Activated CD4-positive, alpha-beta T cell treated with anti-CD3 and anti-CD28 coated beads for 4 hours (primary cell): ENCODE measurements around the gene MYL9.
A peak's percentile ranks its signal among the peaks of the same experiment; 100 is the strongest.
"Not testable (repeated sequence)": the region's sequence is repeated elsewhere in the genome, so short reads cannot be mapped to it uniquely, and the experiment has no call there.

Experiments
- DNase-seq, 2 donors: peaks; one replicate each; pipeline ENCODE4 v3.0.0-alpha.2; 2020

MYL9 gene

DNA sequence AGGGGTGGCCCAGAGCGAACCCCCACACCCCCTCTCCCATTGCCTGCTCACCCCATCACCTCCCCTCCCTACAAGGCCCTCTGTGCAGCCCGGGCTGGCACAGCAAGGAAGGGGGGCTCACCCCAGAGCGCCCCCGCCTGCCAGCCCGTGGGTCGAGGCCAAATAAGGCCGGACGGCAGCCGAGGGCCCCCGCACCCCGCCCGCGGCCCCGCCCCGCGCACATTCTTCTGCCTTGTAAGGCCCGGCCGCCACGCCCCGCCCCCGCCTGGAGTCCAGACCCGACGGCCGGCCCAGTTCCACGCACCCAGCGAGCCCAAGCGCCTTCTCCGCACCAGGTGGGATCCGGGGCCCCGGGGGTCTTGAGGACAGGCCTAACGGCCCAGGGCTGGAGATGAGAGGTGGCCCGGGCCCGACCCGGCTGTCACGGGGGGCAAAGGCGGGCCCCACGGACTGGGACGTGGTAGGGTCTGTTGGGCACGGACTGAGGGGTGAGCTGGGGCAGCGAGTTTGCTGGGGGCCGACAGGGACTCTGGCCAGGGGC is at the start of gene MYL9:
MYL9 (plus strand) TSS at position 293 of the 541 bp plus-strand sequence. CDS start 3,366 bp downstream, outside the sequence.
- DNase-seq: peak in 1 of 2 donors; percentile 7

DNA sequence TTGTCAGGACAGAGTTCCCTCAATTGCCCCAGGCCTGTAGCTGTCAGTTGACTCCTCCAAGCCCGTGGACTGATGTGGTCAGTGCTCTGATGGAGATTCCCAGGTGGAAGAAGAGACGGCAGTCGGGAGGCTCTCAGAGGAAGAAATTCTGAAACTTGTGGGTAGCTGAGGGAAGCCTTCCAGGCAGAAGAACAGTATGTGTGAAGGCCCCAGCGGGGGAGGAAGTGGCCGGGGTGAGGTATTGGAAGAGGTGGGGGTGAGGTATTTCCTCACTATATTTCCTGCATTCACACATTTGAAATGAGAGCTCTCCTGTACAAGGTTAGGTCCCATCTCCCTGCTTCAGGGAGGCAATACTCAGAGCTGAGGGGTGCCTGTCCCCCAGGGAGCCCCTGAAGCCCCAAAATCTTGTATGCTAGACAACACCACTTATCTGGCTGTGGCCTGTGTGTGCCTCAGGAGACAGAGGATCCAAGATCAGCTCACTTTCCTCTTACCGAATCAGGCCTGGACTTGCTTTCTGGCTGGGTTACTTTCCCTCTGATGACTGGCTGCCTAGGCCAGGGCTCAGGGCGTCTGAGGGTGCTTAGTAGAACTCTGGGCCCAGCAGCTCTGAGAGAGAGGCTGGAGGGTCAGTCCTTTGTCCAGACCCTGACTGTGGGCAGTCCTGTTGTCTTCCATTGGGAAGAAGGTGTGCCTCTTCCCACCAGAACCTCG is 49.3 kb upstream of the MYL9 start:
- DNase-seq: peak; percentile 49 to 60

DNA sequence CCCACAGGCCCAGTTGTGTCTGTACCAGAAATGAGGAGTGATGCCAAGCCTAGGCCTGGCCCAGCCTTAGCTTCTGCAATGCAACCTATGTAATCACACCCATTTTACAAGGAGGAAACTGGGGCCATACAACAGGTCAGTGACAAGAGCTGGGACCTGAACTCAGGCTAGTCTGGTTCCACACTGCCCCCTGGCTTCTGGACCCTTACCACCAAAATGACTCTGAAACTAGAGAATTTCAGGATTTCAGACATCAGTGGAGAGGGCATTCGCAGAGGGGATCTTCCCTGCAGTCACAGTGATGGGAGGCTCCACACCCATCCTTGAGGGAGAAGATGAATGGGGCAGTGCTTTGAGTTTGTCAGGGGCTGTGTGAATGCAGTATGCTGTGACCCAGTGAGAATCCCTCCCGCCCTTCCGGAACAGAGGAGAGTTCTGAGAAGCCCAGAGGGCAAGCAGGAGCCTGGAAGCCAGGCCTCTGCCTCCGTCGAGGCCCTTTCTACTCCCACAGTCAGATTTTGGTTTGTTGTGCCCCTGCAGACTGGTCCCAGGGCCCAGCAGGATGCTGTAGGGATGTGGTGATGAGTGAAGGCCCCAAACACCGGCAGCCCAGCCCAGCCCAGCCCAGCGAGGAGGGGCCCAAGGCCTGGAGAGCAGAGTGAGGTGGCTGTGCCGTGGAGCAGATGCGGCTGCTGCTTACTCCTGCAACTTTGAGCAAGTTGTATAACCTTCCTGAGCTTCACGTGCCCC is 48.1 kb upstream of the MYL9 start:
- DNase-seq: no peak

DNA sequence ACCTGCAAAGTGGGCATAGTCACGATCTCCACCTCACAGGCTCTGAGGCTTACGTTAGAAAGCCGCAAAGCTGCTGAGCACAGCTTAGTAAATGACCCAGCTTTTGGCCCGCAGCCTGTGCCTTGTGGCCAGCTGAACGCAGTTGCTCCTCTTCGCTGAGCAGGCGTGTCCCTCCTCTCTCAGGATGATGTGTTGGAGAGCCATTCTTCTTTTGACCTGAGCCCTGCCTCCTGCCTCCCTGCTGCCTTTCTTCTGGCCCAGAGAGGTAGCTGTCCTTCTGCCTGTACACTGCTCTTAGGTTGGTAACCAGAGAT is 47.6 kb upstream of the MYL9 start:
- DNase-seq: no peak

DNA sequence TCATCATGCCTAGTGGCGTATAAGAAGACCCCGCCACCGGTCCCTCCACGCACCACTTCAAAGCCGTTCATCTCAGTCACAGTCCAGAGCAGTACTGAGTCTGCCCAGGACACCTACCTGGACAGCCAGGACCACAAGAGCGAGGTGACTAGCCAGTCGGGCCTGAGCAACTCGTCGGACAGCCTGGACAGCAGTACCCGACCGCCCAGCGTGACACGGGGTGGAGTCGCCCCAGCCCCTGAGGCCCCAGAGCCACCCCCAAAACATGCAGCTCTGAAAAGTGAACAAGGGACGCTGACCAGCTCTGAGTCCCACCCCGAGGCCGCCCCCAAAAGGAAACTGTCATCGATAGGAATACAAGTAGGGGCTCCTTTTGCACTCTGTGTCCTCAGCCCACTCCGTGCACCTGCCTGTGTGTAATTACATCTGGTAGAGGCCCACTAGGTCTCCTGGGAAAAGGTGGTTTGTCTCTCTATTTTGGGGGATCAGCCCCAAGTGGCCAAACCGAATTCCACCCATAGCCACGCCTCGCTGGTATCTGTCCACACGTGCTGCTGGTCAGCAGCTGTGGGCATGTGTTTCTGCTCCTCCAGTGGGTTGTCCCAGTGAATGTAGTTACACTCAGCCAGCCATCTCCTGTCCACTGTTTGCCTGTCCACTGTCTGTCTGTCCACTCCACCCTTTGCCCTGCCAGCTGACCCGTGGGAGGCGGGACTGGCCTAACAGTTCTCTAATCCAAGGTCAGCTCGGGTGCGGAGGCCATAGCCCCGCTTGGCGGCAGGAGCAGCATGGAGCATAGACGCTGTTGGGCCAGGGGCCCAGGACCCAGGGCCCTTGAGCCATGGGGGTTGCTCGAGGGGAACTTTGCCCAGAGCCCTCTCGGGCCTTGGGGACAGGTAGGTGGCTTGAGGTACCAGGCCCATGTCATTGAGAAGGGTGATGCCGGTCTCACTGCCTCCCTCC is 44.3 kb upstream of the MYL9 start:
- no peak for DNase-seq

DNA sequence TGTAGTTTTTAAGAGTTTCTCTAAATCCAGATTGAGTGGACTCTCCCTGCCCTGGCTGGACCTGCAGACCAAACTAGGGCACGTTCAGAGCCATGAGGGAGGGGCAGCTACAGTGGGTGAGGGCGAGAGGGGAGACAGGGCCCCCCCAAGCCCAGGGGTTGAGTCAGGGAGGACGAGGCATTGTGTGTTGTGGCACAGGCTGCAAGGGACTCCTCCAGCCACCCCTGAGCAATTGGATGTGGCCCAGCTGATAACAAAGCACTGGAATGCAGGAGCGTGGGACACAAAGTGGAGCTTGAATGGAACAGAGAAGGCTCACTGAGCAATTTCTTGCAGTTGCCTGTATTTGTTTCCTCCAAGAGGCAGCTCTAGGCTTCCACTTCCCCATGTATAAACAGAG is 43.5 kb upstream of the MYL9 start:
- no peak for DNase-seq

DNA sequence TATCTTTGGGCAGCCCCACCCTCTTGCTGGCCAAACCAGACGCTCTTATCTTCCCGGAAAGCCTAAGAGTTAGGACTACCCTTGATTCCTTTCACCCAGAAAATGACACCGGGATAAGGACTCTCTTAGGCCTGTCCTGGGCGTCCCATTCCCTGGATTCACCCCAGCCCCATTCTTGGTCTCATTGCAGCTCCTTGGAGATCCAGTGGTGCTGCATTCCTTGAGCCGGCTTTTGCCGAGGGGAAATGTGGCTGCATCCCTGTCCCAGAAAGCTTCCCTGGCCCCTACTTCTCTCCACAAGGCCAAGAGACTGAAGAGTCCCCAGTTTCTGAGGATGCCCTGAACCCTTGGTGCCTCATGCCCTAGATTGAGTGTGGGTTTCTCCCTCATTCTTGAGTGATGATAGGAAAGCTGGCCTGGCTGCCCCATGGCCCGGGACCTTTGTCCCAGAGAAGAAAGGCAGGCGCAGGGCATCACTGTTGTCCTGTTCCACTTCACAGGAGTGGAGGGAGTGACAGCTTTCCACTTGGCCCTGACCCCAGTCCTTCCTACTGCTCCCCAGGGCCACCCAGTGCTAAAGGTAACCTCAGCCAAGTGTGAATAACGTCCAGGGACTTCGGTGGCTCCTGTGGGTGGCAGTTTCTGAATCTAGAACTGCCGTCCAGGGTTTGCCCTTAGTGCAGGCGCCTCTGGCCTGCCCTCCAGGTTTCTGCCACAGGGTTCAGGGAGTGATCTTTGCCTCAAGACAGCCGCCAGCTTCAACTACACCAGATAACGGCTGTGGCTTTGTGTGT is 42.7 kb upstream of the MYL9 start:
- no peak for DNase-seq

DNA sequence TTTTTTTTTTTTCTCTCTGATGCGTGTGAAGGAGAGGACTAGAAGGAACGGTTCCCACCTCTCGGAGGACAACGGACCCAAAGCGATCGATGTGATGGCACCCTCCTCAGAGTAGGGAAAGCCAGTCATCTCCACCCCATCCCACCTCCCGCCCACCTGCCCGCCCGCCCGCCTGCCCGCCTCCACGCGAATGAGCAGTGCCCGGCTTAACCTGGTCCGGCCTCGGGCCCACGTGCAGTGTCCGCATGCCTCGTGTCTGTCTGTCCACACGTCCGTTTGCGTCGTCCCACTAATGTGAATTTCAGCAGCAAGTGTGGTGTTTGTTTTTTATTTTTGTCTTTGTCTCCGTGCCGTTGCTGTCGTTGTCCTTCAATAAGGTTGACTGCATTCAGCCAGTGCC is 42.1 kb upstream of the MYL9 start:
- no peak for DNase-seq

DNA sequence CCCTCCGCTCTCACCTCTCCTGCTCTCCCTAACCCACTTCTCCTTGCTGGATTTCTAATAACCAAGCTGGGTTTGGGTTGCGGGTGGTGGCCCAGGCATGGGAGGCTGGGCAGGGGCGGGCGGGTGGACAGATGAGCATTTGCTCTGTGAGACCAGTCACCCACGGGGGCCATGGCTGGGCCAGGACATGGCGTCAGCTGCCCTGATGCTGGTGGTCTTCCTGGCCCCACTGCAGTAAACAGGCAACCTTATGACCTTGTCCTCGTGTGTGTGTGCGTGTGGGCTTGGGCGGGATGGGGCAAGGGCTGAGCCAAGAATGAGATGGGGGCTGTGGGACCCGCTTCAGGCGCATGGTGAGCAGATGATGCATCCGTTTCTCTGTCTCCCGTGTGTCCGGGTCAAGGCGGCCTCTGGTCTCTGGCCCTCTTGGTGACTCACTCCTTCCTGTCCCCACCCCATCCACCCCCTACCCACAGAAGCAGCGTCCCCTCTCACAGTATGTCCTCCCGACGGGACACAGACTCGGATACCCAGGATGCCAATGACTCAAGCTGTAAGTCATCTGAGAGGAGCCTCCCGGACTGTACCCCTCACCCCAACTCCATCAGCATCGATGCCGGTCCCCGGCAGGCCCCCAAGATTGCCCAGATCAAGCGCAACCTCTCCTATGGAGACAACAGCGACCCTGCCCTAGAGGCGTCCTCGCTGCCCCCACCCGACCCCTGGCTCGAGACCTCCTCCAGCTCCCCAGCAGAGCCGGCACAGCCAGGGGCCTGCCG is 41.4 kb upstream of the MYL9 start:
- DNase-seq: no peak

DNA sequence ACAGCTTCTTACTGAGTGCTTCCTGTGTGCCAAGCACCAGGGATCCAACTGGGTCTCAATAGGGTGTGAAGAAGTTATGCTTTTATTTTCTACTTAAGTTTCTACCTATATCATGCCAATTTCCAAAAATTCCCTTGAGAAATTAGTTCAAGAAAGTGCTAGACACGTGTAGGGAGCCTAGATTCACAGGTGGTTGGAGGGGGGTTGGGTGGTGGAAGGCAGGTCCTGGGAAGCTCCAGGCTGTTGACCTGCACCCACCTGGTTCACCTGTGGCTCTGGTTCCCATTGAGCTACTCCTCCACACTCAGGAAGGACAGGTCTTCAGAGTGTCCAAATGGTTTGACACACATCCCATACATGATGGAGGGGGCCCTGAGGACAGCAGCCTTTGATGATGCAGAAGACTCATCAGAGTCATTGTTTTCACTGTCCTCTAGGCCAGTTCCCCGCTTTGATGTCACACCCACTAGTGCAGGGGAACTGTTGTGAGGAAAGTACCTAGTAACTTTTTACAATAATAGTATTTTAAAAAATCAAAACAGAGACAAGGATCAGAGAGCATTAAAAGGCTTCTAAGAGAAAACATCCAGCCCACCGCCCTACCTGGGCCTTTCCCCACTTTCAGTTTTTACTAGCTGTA is 39.8 kb upstream of the MYL9 start:
- no peak for DNase-seq

DNA sequence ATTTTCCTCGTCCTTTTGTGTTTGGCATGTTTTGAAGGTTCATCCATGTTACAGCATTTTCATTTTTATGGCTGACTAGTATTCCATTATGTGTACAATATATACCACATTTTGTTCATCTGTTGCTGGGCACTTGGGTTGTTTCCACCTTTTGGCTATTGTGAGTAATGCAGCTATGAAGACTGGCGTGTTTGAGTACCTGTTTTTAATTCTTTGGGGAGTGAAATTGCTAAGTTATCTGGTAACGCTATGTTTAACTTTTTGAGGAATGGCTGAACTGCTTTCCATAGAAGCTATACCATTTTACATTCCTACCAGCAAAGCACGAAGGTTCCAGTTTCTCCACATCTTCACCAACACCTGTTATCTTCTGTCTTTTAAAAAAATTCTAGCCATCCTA is 37.0 kb upstream of the MYL9 start:
- DNase-seq: no peak

DNA sequence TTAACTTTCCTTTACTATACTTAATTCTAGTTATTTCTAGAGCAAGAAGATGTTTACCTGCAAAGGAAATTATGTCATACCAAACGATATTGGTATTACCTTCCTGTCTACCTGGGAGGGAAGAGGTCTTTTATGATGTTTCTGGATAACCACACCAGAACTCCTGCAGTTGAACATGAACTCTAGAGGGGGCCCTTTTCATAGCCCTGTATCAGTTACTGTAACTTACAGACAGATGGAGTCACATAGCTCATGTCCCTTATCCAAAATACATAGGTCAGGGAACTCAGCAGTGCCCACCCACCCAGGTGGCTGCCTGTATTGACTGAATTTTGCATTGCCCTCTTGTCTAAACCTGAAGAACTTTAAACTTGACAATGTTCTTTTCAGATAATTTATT is 35.1 kb upstream of the MYL9 start:
- no peak for DNase-seq

DNA sequence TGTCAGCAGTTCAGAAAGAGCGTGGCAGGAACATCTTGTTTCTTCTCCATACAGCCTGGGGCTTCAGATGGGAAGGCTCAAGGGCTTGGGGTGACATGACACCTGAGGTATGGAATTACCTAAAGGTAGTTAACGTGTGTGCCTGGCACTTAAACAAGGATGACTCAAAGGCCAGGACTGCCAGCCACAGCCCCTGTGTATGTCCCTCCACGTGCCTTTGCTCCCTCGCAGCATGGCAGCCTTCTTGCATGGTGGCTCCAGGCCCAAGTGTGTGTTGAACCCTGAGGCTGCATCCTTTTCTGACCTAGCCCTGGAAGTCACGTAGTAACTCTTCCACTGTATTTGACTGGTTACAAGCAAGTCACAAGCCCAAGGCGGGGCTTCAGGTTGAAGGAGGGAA is 33.6 kb upstream of the MYL9 start:
- no peak for DNase-seq

DNA sequence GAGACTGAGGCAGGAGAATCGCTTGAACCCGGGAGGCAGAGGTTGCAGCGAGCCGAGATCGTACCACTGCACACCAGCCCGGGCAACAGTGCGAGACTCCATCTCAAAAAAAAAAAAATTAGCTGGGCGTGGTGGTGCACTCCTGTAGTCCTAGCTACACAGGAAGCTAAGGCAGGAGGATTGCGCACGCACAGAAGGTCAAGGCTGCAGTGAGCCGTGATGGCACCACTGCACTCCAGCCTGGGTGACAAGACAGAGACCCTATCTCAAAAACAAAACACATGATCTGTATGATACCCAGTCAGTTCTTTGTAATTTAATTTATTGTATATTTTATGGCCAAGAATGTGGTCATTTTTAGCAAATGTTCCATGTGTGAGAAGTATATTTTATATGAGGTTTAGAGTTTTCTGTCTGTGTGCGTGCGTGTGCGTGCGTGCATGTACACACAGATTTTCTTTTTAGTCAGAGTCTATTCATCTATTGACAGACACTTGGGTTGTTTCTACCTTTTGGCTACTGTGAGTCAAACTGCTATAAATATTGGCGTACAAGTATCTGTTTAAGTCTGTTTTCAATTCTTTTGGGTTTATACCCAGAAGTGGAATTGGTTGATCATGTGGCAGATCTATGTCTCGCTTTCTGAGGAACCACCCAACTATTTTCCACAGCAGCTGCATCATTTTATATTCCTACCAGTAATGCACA is 22.2 kb upstream of the MYL9 start:
- DNase-seq: no peak

DNA sequence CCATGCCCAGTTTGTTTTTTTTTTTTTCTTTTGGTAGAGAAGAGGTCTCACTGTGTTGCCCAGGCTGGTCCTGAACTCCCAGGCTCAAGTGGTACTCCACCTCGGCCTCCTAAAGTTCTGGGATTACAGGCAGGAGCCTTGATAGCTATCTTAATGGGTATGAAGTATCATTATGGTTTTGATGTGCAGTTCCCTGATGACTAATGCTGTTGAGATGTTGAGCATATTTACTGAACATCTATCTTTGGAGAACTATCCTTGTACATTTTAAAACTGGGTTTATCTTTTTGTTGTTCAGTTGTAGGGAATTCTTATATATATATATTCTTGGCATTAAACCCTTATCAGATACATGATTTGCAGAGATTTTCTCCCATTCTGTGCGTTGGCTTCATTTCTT is 21.4 kb upstream of the MYL9 start:
- no peak for DNase-seq

DNA sequence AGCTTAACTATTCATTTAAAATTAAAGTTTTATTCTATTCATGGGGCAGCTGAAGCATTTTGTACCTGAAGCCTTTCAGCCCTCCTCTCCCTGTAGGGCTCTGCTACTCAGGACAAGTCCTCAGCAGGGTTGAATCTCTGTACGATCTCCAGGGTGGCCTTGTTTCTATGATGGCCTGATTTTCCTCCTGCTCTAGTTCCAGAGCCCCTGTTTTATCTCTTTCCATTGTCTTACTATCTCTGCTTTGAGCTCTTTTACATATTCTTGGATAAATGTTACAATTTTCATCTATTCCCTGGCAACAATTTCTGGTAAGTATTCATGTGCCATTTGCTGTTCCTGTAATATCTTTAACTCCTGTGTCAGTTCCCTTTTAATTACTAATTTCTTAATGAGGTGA is 19.8 kb upstream of the MYL9 start:
- DNase-seq: no peak

DNA sequence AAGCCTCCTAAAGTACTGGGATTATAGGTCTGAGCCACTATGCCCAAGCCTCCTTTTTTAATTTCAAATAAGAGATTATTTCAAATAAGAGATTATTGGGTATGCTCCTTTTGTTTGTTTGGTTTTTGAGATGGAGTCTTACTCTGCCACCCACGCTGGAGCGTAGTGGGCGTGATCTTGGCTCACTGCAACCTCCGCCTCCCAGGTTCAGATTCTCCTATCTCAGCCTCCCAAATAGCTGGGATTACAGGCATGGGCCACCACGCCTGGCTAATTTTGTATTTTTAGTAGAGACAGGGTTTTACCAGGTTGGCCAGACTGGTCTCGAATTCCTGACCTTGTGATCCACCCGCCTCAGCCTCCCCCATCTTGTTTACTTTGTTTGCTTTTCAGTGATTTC is 18.9 kb upstream of the MYL9 start:
- not testable (repeated sequence) for DNase-seq

DNA sequence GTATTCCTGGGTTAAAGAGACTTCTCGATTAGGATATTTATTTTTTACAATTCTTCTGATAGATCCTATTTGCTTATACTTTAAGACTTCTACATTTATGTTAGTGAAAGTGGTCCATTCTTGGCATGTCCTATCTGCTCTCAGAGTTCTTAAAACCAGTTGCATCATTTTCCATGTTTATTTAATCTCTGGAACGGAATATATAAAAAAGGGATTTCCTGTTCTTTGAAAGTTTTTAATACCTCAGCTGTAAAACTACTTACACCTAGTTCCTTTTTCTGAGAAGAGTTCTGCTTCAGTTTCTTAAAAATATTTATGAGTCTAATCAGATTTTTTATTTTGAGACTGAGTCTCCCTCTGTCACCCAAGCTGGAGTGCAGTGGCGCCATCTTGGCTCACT is 18.0 kb upstream of the MYL9 start:
- no peak for DNase-seq

DNA sequence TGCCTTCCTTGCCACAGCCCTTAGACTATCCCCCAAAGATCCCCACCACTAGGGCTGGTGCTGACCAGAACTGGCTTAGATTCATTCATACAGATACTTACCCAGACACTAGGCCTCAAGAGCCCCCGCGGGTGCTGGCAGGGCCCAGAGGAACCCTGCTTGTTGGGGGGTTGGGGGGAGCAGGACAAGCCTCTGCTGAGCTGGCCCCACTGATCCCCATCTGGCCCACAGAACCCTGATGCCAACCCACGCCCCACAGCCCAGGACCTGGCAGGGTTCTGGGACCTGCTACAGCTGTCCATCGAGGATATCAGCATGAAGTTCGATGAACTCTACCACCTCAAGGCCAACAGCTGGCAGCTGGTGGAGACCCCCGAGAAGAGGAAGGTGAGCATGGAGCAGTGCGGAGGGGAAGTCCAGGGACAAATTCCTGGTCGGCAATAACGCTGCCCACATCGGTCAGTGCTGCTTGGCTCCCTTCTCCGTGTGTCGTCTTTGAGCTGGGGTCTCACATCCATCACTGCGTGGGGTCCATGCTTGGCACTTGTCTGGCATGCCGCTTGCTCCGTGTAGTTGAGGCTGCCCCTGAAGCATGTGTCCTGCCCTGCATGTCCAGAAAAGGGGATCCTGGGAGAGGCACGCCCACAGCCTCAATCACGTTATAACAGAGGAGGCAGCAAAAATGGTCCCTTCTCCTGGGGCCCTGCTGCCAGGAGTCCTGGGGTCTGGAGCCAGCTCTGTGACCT is 15.5 kb upstream of the MYL9 start:
- no peak for DNase-seq

DNA sequence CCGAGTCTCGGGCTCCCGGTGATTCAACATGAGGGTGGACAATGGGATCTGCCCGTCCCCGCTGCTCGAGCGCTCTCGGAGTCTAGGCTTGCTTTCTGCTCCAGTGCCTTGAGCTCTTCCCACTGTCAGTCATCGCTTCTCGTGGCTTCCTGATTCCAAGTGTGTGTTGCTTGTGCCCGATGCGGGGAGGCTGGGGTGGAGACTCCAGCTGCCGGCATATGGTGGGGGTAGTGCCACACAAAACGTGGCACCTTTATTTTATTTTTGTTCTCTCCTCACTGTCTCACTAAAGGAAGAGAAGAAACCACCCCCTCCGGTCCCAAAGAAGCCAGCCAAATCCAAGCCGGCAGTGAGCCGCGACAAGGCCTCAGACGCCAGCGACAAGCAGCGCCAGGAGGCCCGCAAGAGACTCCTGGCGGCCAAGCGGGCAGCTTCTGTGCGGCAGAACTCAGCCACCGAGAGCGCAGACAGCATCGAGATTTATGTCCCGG is 14.8 kb upstream of the MYL9 start:
- no peak for DNase-seq
